GM18861 (cell line): ENCODE results near the gene MARCHF10.
"Not testable (repeated sequence)": the region's sequence is repeated elsewhere in the genome, so short reads cannot be mapped to it uniquely, and the experiment has no call there.

Source experiments
- ATAC-seq: cut with Tn5 transposase; IDR thresholded peaks from one replicate; pipeline ENCODE4 v1.9.1; 2021; ENCODE audit not compliant: unreplicated experiment

MARCHF10 gene, protein sequence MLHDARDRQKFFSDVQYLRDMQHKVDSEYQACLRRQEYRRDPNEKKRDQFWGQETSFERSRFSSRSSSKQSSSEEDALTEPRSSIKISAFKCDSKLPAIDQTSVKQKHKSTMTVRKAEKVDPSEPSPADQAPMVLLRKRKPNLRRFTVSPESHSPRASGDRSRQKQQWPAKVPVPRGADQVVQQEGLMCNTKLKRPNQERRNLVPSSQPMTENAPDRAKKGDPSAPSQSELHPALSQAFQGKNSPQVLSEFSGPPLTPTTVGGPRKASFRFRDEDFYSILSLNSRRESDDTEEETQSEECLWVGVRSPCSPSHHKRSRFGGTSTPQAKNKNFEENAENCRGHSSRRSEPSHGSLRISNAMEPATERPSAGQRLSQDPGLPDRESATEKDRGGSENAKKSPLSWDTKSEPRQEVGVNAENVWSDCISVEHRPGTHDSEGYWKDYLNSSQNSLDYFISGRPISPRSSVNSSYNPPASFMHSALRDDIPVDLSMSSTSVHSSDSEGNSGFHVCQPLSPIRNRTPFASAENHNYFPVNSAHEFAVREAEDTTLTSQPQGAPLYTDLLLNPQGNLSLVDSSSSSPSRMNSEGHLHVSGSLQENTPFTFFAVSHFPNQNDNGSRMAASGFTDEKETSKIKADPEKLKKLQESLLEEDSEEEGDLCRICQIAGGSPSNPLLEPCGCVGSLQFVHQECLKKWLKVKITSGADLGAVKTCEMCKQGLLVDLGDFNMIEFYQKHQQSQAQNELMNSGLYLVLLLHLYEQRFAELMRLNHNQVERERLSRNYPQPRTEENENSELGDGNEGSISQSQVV

GRCh38 chr17:62807812-62808575 lies at the start of gene MARCHF10:
MARCHF10 (minus strand) TSS chr17:62808314; CDS start chr17:62801735, 6,579 bp downstream.
- no peak for ATAC-seq

- ATAC-seq, result no peak
These were observed 49.4 kb upstream of the MARCHF10 start for GRCh38 chr17:62857526-62857925.

DNA sequence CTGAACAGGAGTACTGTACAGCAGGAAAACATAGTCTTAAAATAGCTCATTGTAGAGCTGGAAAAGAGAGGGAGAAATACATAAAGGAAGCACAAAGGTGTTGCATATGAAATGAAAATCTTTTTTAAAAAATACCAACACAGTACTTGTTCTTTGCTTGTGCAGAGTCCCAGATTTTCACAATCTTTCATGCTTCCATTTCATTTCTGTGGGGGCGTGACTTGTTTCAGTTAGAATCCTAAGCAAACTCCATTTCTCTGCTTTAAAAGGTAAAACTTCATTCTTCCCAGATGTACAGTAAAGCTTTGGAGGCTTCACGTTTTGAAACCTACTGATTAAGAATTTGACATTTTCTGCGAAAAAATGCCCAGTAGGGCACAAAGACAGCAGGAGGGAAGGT lies 48.5 kb upstream of the MARCHF10 start:
- no peak for ATAC-seq

- ATAC-seq, result no peak
These were observed 47.0 kb upstream of the MARCHF10 start for GRCh38 chr17:62855156-62855555.

DNA sequence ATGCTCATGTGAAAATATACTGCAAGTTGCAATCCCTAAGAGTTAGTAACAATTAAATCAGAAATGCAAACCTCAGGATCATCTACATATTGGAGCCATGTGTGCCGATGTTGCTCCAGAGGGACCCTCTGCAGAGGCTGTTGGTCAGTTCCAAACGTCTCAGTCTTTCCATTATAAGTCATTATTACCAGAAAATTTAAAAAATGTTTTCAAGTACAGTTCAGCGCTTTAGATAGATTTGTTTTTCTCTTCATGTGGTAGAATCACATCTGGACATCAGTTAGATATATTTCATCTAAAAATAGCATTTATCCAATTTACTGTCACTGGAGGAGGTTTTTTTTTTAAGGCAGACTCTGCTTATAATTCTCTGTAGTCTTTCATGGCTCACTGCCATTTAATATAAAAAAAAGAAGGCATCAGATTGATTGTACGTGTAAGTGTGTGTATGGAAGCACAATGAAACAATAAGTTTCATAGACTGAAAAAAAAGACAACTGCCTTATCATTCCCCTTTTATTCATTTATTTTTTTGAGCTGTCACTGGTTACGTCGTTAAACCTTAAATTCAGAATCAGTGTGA lies 46.1 kb upstream of the MARCHF10 start:
- ATAC-seq, result no peak

- ATAC-seq, result no peak
These were observed 44.1 kb upstream of the MARCHF10 start for GRCh38 chr17:62852195-62852594.

- ATAC-seq, result not testable (repeated sequence)
These were observed 41.7 kb upstream of the MARCHF10 start for GRCh38 chr17:62849591-62850415.

GRCh38 chr17:62848334-62848733 lies 40.2 kb upstream of the MARCHF10 start:
- no peak for ATAC-seq

GRCh38 chr17:62847426-62847825 lies 39.3 kb upstream of the MARCHF10 start:
- ATAC-seq, result no peak

DNA sequence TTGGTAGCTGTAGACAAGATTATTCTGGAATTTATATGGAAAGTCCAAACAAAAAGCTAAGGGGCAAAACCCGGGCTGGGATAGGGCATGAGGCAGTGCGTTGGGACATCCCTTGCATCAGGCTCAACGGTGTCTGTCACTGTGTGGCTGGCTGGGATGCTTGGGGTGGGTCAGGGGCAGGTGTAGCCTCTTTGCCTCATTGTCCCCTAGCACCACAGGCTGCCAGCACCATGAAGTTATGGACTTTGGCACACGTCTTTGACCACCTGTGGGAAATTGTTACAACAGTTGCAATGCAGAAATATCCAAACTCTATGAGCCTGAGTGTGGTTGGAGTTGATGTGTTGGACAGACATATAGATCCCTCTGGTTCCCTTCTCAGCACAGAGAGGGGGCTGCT lies 32.8 kb upstream of the MARCHF10 start:
- ATAC-seq, result no peak

DNA sequence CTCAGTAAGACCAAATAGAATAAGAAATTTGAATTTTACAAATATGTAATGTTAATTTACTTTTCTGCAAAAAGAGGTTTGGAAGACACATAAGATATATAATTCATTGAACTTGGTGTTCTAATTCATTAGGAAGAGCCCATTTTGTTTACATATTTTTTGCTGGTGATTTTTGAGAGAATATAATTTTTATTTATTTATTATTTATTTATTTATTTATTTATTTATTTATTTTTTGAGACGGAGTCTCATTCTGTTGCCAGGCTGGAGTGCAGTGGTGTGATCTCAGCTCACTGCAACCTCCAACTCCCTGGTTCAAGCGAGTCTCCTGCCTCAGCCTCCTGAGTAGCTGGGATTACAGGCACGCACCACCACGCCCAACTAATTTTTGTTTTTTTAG lies 25.7 kb upstream of the MARCHF10 start:
- not testable (repeated sequence) for ATAC-seq

DNA sequence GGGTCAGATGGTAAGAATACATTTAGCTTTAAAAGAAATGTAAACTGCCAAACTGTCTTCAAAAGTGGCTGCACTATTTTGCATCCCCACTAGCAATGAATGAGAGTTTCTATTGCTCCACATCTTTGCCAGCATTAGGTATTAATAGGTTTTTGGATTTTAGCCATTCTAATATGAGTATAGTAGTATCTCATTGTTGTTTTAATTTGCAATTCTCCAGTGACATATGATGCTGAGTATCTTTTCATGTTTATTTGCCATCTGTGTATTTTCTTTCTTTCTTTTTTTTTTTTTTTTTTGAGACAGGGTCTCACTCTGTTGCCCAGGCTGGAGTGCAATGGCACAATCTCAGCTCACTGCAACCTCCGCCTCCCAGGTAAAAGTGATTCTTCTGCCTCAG lies 24.3 kb upstream of the MARCHF10 start:
- ATAC-seq, result no peak

DNA sequence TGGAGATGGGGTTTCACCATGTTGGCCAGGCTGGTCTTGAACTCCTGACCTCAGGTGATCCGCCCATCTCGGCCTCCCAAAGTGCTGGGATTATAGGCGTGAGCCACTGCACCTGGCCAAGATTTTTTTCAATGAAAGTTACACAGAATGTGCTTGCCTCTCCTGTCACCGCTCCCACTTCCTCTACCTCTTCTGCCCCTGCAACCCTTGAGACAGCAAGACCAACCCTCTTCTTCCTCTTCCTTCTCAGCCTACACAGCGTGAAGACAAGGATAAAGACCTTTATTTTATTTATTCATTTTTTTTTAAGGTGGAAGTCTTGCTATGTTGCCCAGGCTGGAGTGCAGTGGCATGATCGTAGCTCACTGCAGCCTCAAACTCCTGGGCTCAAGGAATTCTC lies 23.0 kb upstream of the MARCHF10 start:
- ATAC-seq, result not testable (repeated sequence)

DNA sequence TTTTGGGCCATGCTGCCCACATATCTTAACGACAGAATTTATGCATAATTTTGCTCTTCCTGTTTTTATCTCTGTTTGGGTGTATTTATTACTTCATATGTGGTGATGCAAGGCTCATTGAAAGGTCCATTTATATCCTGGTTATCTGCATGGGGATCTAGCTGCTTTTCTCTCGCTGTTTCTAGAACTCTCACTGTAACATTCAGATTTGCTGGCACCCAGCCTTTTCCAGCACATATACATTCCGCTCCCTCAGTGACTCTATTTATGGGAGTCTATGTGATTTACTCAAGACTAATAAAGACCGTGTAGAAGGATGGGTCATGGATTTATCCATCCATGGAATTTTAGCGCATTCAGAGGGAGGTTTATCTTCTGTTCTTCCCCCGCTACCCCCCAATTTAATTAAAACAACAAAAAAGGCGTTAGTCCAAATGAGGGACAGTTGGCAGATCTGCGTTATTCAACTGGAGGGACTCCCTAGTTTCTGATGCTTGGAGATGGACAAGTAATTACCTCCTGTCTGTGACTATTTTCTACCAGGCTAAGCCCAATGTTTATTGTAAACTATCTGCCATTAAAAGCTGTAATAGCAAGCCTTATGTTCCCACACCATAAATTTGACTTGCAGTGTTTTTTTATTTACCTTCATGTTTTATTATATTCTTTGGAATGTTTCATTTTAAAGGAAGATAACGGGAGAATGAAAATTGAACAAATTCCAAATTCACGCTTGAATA lies 19.8 kb upstream of the MARCHF10 start:
- no peak for ATAC-seq

DNA sequence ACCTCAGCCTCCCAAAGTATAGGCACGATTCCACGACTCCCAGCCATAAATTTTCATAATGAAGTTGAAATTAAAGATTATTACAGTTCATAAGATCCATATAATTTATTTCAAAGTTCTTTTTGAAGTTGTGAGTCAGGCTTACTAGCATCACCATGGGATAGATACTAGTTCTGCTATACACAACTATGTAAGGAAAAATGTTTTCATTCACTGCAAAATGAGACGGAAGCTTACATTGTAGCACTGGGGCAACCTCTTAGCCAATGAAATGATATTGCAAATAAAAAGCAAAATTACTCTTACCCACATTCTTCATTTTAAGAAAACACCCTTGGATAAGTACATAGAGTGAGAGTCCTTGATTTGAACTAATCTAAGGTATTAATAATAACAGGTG lies 18.8 kb upstream of the MARCHF10 start:
- ATAC-seq, result no peak

DNA sequence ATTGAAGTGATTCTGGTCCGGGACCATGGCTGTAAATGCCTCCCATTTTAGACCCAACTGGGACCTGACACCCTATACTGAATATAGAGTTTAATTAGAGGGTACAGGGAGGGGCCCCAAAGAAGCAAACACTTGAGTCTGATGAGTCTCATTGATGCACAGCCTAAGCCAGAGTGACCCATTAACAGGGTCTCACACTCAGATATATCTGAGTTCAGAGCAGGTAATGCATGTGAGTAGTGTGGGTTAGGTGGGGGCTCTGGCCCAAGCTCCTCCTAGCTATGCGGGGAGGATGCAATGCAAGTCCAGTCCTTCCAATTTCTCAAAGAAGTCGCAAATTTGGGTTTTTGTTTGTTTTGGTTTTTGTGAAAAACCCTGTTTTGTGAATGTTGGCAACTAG lies 17.1 kb upstream of the MARCHF10 start:
- ATAC-seq, result no peak

DNA sequence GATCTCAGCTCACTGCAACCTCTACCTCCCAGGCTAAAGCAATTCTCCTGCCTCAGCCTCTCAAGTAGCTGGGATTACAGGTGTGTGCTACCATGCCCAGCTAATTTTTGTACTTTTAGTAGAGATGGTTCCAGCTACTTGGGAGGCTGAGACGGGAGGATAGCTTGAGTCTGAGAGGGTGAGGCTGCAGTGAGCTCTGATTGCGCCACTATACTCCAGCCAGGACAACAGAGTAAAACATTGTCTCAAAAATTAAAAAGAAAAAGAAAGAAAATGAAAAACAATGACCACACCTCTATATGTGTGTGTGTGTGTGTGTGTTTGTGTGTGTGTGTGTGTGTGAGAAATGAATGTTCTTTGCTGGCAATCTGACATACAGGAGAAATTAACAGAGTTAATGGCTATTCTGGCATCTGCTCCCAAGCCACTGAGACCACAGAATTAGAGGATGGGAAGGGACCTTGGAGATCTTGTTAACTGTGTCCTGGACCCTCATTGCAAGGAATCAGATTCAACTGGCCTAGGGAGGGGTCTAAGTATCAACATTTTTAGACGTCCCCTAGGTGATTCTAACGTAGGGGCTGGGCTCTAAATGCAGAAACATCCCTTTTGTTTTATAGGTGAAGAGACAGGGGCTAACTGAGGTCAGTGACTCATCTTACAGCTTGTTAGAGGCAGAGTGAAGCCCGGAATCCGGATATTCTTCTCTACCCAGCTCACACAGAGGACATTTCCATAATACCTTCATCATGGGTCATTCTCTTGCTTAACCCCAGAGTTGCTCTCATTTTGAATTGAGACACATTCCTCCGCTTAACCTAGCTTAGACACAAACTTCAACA lies 16.4 kb upstream of the MARCHF10 start:
- ATAC-seq, result no peak

- no peak for ATAC-seq
These were observed 15.2 kb upstream of the MARCHF10 start for GRCh38 chr17:62823111-62823893.
